HepG2 (cell line): ENCODE data around the gene COMMD10. TPM values are rescaled to one million over a fixed set of nuclear protein-coding genes. Genes with fewer than 3 reads are reported as not detected.

Experiments used
- NR1H2 ChIP-seq: sonication (generic); formaldehyde crosslinking; IDR thresholded peaks from 2 replicates; pipeline ENCODE4 v1.8.1; 2022; ENCODE audit warnings: low read depth, missing genetic modification reagents, borderline replicate concordance
- ZNF577 ChIP-seq: sonication (generic); formaldehyde crosslinking; IDR thresholded peaks from 2 replicates; pipeline ENCODE4 v1.4.0; 2020; ENCODE audit warnings: mild to moderate bottlenecking, low read depth, missing genetic modification reagents, borderline replicate concordance
- polyA plus RNA-seq, 8 experiments: library from polyadenylated mRNA; depleted of rRNA in 3 of 8; stranded (reverse) in 7 of 8; unstranded in 1 of 8; fragments of >200 nt; fragmentation: Illumina TruSeq in 4 of 8; extraction: Trizol in 4 of 8; gene quantifications; 2 replicates each; pipeline versions ENCODE4 v1.2.1 to v1.2.3, GENCODE V29; 2011 to 2016; ENCODE audit warnings: low read depth in 4 of 8, missing spikeins in 1 of 8, mixed read lengths in 1 of 8; ENCODE audit not compliant: insufficient read depth in 1 of 8
- total RNA-seq, 5 experiments: library from RNA; depleted of rRNA; stranded (reverse); fragments of >200 nt; fragmentation: Illumina TruSeq; extraction: Trizol; gene quantifications; 2 replicates each; pipeline ENCODE4 v1.2.3, GENCODE V29; 2016; ENCODE audit warnings: low read depth in 1 of 5
- TF ChIP-seq, protein P1 (sequence below): sonication (generic); formaldehyde crosslinking; IDR thresholded peaks from 2 replicates; pipeline ENCODE4 v1.4.0; 2020; ENCODE audit warnings: missing genetic modification reagents
- TF ChIP-seq, protein P2 (sequence below): sonication (generic); formaldehyde crosslinking; IDR thresholded peaks from 2 replicates; pipeline ENCODE4 v1.4.0; 2020; ENCODE audit warnings: mild to moderate bottlenecking, missing genetic modification reagents
- TF ChIP-seq, protein P3 (sequence below): sonication (generic); formaldehyde crosslinking; IDR thresholded peaks from 2 replicates; pipeline ENCODE4 v1.9.0; 2021; ENCODE audit warnings: missing genetic modification reagents, borderline replicate concordance

COMMD10 gene
- total and polyA plus RNA-seq, 2 of the 13 experiments (the other 11 are each of a cell fraction or from before 2014, with no cell fraction given), result 16.9 to 39.3 TPM

DNA sequence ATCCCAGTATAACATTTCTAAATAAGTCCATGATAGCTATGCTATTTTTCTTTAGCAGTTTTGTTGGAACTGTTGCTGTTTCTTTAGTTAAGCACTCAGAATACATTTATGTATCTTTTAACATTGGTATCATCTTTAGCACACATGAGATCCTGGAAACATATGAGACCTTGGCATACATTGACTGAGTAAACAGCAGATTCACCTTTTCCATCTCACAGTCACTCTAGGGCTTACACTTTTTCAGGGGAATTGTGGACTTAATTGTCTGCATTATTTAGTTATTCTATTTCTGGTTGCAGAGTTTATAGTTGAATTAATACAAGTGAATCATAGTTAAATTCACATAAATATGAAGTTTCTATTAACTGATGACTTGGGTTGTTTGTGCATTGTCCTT lies 70.1 kb downstream of the COMMD10 start (continued):
- TF ChIP-seq, protein P1, sequence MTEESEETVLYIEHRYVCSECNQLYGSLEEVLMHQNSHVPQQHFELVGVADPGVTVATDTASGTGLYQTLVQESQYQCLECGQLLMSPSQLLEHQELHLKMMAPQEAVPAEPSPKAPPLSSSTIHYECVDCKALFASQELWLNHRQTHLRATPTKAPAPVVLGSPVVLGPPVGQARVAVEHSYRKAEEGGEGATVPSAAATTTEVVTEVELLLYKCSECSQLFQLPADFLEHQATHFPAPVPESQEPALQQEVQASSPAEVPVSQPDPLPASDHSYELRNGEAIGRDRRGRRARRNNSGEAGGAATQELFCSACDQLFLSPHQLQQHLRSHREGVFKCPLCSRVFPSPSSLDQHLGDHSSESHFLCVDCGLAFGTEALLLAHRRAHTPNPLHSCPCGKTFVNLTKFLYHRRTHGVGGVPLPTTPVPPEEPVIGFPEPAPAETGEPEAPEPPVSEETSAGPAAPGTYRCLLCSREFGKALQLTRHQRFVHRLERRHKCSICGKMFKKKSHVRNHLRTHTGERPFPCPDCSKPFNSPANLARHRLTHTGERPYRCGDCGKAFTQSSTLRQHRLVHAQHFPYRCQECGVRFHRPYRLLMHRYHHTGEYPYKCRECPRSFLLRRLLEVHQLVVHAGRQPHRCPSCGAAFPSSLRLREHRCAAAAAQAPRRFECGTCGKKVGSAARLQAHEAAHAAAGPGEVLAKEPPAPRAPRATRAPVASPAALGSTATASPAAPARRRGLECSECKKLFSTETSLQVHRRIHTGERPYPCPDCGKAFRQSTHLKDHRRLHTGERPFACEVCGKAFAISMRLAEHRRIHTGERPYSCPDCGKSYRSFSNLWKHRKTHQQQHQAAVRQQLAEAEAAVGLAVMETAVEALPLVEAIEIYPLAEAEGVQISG (CRISPR knock-in tag), result no peak
- no peak for TF ChIP-seq NR1H2
- no peak for TF ChIP-seq ZNF577 (CRISPR knock-in tag)
- TF ChIP-seq, protein P2, sequence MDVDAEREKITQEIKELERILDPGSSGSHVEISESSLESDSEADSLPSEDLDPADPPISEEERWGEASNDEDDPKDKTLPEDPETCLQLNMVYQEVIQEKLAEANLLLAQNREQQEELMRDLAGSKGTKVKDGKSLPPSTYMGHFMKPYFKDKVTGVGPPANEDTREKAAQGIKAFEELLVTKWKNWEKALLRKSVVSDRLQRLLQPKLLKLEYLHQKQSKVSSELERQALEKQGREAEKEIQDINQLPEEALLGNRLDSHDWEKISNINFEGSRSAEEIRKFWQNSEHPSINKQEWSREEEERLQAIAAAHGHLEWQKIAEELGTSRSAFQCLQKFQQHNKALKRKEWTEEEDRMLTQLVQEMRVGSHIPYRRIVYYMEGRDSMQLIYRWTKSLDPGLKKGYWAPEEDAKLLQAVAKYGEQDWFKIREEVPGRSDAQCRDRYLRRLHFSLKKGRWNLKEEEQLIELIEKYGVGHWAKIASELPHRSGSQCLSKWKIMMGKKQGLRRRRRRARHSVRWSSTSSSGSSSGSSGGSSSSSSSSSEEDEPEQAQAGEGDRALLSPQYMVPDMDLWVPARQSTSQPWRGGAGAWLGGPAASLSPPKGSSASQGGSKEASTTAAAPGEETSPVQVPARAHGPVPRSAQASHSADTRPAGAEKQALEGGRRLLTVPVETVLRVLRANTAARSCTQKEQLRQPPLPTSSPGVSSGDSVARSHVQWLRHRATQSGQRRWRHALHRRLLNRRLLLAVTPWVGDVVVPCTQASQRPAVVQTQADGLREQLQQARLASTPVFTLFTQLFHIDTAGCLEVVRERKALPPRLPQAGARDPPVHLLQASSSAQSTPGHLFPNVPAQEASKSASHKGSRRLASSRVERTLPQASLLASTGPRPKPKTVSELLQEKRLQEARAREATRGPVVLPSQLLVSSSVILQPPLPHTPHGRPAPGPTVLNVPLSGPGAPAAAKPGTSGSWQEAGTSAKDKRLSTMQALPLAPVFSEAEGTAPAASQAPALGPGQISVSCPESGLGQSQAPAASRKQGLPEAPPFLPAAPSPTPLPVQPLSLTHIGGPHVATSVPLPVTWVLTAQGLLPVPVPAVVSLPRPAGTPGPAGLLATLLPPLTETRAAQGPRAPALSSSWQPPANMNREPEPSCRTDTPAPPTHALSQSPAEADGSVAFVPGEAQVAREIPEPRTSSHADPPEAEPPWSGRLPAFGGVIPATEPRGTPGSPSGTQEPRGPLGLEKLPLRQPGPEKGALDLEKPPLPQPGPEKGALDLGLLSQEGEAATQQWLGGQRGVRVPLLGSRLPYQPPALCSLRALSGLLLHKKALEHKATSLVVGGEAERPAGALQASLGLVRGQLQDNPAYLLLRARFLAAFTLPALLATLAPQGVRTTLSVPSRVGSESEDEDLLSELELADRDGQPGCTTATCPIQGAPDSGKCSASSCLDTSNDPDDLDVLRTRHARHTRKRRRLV, result no peak
- TF ChIP-seq, protein P3, sequence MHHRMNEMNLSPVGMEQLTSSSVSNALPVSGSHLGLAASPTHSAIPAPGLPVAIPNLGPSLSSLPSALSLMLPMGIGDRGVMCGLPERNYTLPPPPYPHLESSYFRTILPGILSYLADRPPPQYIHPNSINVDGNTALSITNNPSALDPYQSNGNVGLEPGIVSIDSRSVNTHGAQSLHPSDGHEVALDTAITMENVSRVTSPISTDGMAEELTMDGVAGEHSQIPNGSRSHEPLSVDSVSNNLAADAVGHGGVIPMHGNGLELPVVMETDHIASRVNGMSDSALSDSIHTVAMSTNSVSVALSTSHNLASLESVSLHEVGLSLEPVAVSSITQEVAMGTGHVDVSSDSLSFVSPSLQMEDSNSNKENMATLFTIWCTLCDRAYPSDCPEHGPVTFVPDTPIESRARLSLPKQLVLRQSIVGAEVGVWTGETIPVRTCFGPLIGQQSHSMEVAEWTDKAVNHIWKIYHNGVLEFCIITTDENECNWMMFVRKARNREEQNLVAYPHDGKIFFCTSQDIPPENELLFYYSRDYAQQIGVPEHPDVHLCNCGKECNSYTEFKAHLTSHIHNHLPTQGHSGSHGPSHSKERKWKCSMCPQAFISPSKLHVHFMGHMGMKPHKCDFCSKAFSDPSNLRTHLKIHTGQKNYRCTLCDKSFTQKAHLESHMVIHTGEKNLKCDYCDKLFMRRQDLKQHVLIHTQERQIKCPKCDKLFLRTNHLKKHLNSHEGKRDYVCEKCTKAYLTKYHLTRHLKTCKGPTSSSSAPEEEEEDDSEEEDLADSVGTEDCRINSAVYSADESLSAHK (CRISPR knock-in tag), result no peak
- TF ChIP-seq, all 625 proteins: peak for 0
